HG03135 (cell line): ENCODE data around the gene EVA1C.
"Not testable (repeated sequence)": the region's sequence is repeated elsewhere in the genome, so short reads cannot be mapped to it uniquely, and the experiment has no call there.

Experiments used
- ATAC-seq: cut with Tn5 transposase; IDR thresholded peaks from one replicate; pipeline ENCODE4 v1.9.1; 2021; ENCODE audit warnings: mild to moderate bottlenecking, moderate library complexity; ENCODE audit not compliant: unreplicated experiment

EVA1C gene

GRCh38 chr21:32390537-32391224 is 21.8 kb upstream of the EVA1C start:
- not testable (repeated sequence) for ATAC-seq

GRCh38 chr21:32391755-32392154 is 20.8 kb upstream of the EVA1C start:
- ATAC-seq = no peak

GRCh38 chr21:32392299-32392879 is 20.1 kb upstream of the EVA1C start:
- peak; percentile 43 for ATAC-seq

GRCh38 chr21:32392880-32393676 is 19.4 kb upstream of the EVA1C start, which contains the start of gene URB1:
TSS of gene URB1 (minus strand) at chr21:32393012. CDS start at chr21:32392910, 102 bp downstream.
- ATAC-seq = peak; percentile 93

GRCh38 chr21:32393677-32394001 is 18.9 kb upstream of the EVA1C start:
- ATAC-seq = no peak

GRCh38 chr21:32403201-32403777 is 9.2 kb upstream of the EVA1C start:
- no peak for ATAC-seq

- no peak for ATAC-seq
Observed at GRCh38 chr21:32406405-32406804, 6.1 kb upstream of the EVA1C start.

GRCh38 chr21:32410291-32410690 is 2.2 kb upstream of the EVA1C start:
- ATAC-seq = no peak

GRCh38 chr21:32410916-32411315 is 1.6 kb upstream of the EVA1C start:
- no peak for ATAC-seq

- no peak for ATAC-seq
Observed at GRCh38 chr21:32411350-32412161, 950 bp upstream of the EVA1C start.

- no peak for ATAC-seq
Observed at GRCh38 chr21:32413015-32413504, 554 bp downstream of the EVA1C start.

- ATAC-seq = no peak
Observed at GRCh38 chr21:32413697-32414578, 1.4 kb downstream of the EVA1C start.

- ATAC-seq = no peak
Observed at GRCh38 chr21:32414579-32415358, 2.3 kb downstream of the EVA1C start.

- ATAC-seq = no peak
Observed at GRCh38 chr21:32415451-32416398, 3.2 kb downstream of the EVA1C start.

- no peak for ATAC-seq
Observed at GRCh38 chr21:32418146-32418545, 5.6 kb downstream of the EVA1C start.

- no peak for ATAC-seq
Observed at GRCh38 chr21:32422064-32422463, 9.6 kb downstream of the EVA1C start.

GRCh38 chr21:32423320-32424190 is 11.0 kb downstream of the EVA1C start:
- no peak for ATAC-seq
